Measurements from ENCODE around the gene AARSD1.

- TF ChIP-seq POLR2A (IDR thresholded peaks at IDR 0.05) (no peak), CTCF (IDR thresholded peaks at IDR 0.05) (no peak)
These were observed 50.2 kb downstream of the AARSD1 start for GRCh38 chr17:42913981-42914617.
